H9 (cell line): Measurements from ENCODE around the gene KPTN. TPM values are rescaled to one million over a fixed set of nuclear protein-coding genes. Genes with fewer than 3 reads are reported as not detected.
A peak's percentile ranks its signal among the peaks of the same experiment; 100 is the strongest.

Experiments
- DNase-seq: peaks from one replicate; pipeline ENCODE4 v3.0.0-alpha.2; 2017
- H2AFZ ChIP-seq: one replicate; pipeline ENCODE4 v1.6.1; 2013; ENCODE audit warnings: mild to moderate bottlenecking, low read length, control low read depth, moderate library complexity
- H2AK5ac ChIP-seq: 2 replicates; pipeline ENCODE4 v1.6.1; 2013; ENCODE audit warnings: low read length, control low read depth, mixed read lengths; ENCODE audit not compliant: insufficient read length
- H2BK120ac ChIP-seq: one replicate; pipeline ENCODE4 v1.6.1; 2013; ENCODE audit warnings: low read depth, mild to moderate bottlenecking, low read length, control low read depth, inconsistent platforms; ENCODE audit not compliant: poor library complexity, severe bottlenecking
- H2BK12ac ChIP-seq: 2 replicates; pipeline ENCODE4 v1.6.1; 2013; ENCODE audit warnings: low read length, control low read depth, mixed read lengths, low read depth; ENCODE audit not compliant: insufficient read length
- H2BK15ac ChIP-seq: 2 replicates; pipeline ENCODE4 v1.6.1; 2013; ENCODE audit warnings: low read depth, low read length, control low read depth
- H2BK20ac ChIP-seq: one replicate; pipeline ENCODE4 v1.6.1; 2013; ENCODE audit warnings: low read depth, mild to moderate bottlenecking, low read length, control low read depth, inconsistent platforms; ENCODE audit not compliant: poor library complexity, severe bottlenecking
- H2BK5ac ChIP-seq: 2 replicates; pipeline ENCODE4 v1.6.1; 2013; ENCODE audit warnings: low read length, control low read depth, mixed read lengths; ENCODE audit not compliant: insufficient read length
- H3K14ac ChIP-seq: 2 replicates; pipeline ENCODE4 v1.6.1; 2013; ENCODE audit warnings: low read length, control low read depth; ENCODE audit not compliant: insufficient read depth
- H3K18ac ChIP-seq: 2 replicates; pipeline ENCODE4 v1.6.1; 2013; ENCODE audit warnings: low read depth, mild to moderate bottlenecking, mixed read lengths, low read length, control low read depth; ENCODE audit not compliant: insufficient read length
- H3K23ac ChIP-seq: 2 replicates; pipeline ENCODE4 v1.6.1; 2013; ENCODE audit warnings: low read length, control low read depth, mixed read lengths, low read depth; ENCODE audit not compliant: insufficient read length
- H3K23me2 ChIP-seq: 2 replicates; pipeline ENCODE4 v1.6.1; 2013; ENCODE audit warnings: low read depth, mild to moderate bottlenecking, mixed read lengths, low read length, control low read depth; ENCODE audit not compliant: insufficient read length, poor library complexity, severe bottlenecking
- H3K27ac ChIP-seq: 2 replicates; pipeline ENCODE4 v1.5.1; 2013; ENCODE audit warnings: low read length, control low read depth, mixed read lengths, low read depth; ENCODE audit not compliant: insufficient read length
- H3K27me3 ChIP-seq: 2 replicates; pipeline ENCODE4 v1.6.1; 2013; ENCODE audit warnings: low read length, control low read depth, inconsistent platforms; ENCODE audit not compliant: insufficient read depth
- H3K4ac ChIP-seq: 2 replicates; pipeline ENCODE4 v1.6.1; 2013; ENCODE audit warnings: low read depth, mild to moderate bottlenecking, control low read depth, inconsistent platforms, low read length, moderate library complexity
- H3K4me1 ChIP-seq: 2 replicates; pipeline ENCODE4 v1.6.1; 2013; ENCODE audit warnings: low read length, control low read depth, inconsistent platforms; ENCODE audit not compliant: insufficient read depth
- H3K4me2 ChIP-seq: 2 replicates; pipeline ENCODE4 v1.6.1; 2013; ENCODE audit warnings: low read length, control low read depth, mixed read lengths; ENCODE audit not compliant: insufficient read length, insufficient read depth
- H3K56ac ChIP-seq: 2 replicates; pipeline ENCODE4 v1.6.1; 2013; ENCODE audit warnings: low read depth, mild to moderate bottlenecking, mixed read lengths, low read length, control low read depth; ENCODE audit not compliant: insufficient read length
- H3K79me1 ChIP-seq: 2 replicates; pipeline ENCODE4 v1.6.1; 2013; ENCODE audit warnings: low read depth, mild to moderate bottlenecking, moderate library complexity, low read length, control low read depth, inconsistent platforms; ENCODE audit not compliant: insufficient read depth, poor library complexity, severe bottlenecking
- H3K79me2 ChIP-seq: 2 replicates; pipeline ENCODE4 v1.6.1; 2013; ENCODE audit warnings: low read length, control low read depth, inconsistent platforms; ENCODE audit not compliant: insufficient read depth
- H3K9ac ChIP-seq: 2 replicates; pipeline ENCODE4 v1.6.1; 2013; ENCODE audit warnings: low read length, control low read depth, mixed read lengths; ENCODE audit not compliant: insufficient read length; ENCODE audit errors: extremely low read depth
- H3K9me3 ChIP-seq: one replicate; pipeline ENCODE4 v1.6.1; 2013; ENCODE audit warnings: low read depth, low read length, inconsistent platforms; ENCODE audit not compliant: control insufficient read depth
- H3T11ph ChIP-seq: one replicate; pipeline ENCODE4 v1.6.1; 2013; ENCODE audit warnings: mild to moderate bottlenecking, low read length, control low read depth, inconsistent platforms
- H4K20me1 ChIP-seq: one replicate; pipeline ENCODE4 v1.6.1; 2013; ENCODE audit not compliant: control insufficient read depth, insufficient read length, insufficient read depth
- H4K5ac ChIP-seq: 2 replicates; pipeline ENCODE4 v1.6.1; 2013; ENCODE audit warnings: low read depth, mild to moderate bottlenecking, mixed read lengths, low read length, control low read depth; ENCODE audit not compliant: insufficient read length
- H4K8ac ChIP-seq: replicated peaks from 2 replicates; pipeline ENCODE4 v1.6.1; 2013; ENCODE audit warnings: low read length, control low read depth, mixed read lengths, low read depth; ENCODE audit not compliant: insufficient read length
- H4K91ac ChIP-seq: 2 replicates; pipeline ENCODE4 v1.6.1; 2013; ENCODE audit warnings: low read depth, mild to moderate bottlenecking, moderate library complexity, mixed read lengths, low read length, control low read depth; ENCODE audit not compliant: insufficient read length
- H3K27ac Mint-ChIP-seq, 3 experiments: 2 replicates in 2 of 3; 3 replicates in 1 of 3; pipeline ENCODE4 v1.8.0; 2020 to 2021; ENCODE audit warnings: mixed read lengths in 3 of 3, mild to moderate bottlenecking in 1 of 3, moderate library complexity in 1 of 3
- H3K27me3 Mint-ChIP-seq: 2 replicates; pipeline ENCODE4 v1.8.0; 2021; ENCODE audit warnings: low read depth, mild to moderate bottlenecking, moderate library complexity, mixed read lengths
- H3K36me3 Mint-ChIP-seq, 3 experiments: 2 replicates in 2 of 3; 3 replicates in 1 of 3; pipeline ENCODE4 v1.8.0; 2020 to 2021; ENCODE audit warnings: low read depth in 3 of 3, mixed read lengths in 3 of 3; ENCODE audit not compliant: insufficient read depth in 1 of 3
- H3K4me1 Mint-ChIP-seq, 2 experiments: 2 replicates each; pipeline ENCODE4 v1.8.0; 2020; ENCODE audit warnings: mixed read lengths in 2 of 2
- H3K4me3 Mint-ChIP-seq, 2 experiments: 2 replicates in 1 of 2; 3 replicates in 1 of 2; pipeline ENCODE4 v1.8.0; 2020 to 2021; ENCODE audit warnings: mild to moderate bottlenecking in 2 of 2, mixed read lengths in 2 of 2, moderate library complexity in 1 of 2
- H3K9me3 Mint-ChIP-seq, 2 experiments: 2 replicates in 1 of 2; 3 replicates in 1 of 2; pipeline ENCODE4 v1.8.0; 2020; ENCODE audit warnings: mild to moderate bottlenecking in 2 of 2, mixed read lengths in 2 of 2, moderate library complexity in 1 of 2
- CTCF ChIP-seq: fragments of 200-600 bp; sonication (generic); conservative IDR thresholded peaks from 3 replicates; pipeline ENCODE4 v1.8.0; 2021; ENCODE audit warnings: antibody characterized with exemption, mild to moderate bottlenecking
- WGBS: extraction: QIAGEN DNeasy Blood & Tissue Kit; methylation state at CpG from one replicate; pipeline ENCODE4 v1.1.7; 2013; ENCODE audit warnings: missing lambda C conversion rate, low lambda C conversion rate, mixed read lengths; ENCODE audit not compliant: insufficient read length; ENCODE audit errors: extremely low coverage; 5-methylcytosine and 5-hydroxymethylcytosine counted together
- total RNA-seq: library from RNA; stranded (reverse); gene quantifications from 2 replicates; pipeline ENCODE4 v1.2.1, GENCODE V29; 2021

Gene KPTN
- total RNA-seq, 1 experiment from 2014 or later, result 35.4 TPM

- no peaks in the 10 kb centered on the region; a peak in 1 of 5 replicates for H3K9me3 Mint-ChIP-seq
- peaks cover 12 to 16% of the 10 kb centered on the region in 2 experiments for H3K4me1 Mint-ChIP-seq
- H3K4me3 Mint-ChIP-seq, result peak overlapping the region; percentile 91 to 95
- Histone ChIP-seq H4K91ac (no peak overlapping the region), H3K9ac (no peak overlapping the region), H2AFZ (no peak overlapping the region), H4K5ac (no peak overlapping the region), H3K23me2 (peaks cover 5% of the 10 kb centered on the region), H3K4me1 (no peaks in the 10 kb centered on the region), H3K18ac (no peak overlapping the region), H3K79me1 (no peaks in the 10 kb centered on the region), H2BK12ac (no peak overlapping the region), H2AK5ac (no peak overlapping the region), H3K4ac (no peak overlapping the region), H4K8ac (no peak overlapping the region), H2BK15ac (no peak overlapping the region), H3K9me3 (no peaks in the 10 kb centered on the region), H3K4me2 (no peak overlapping the region), H3K79me2 (no peaks in the 10 kb centered on the region), H3K27ac (no peak overlapping the region), H4K20me1 (no peaks in the 10 kb centered on the region), H2BK120ac (no peak overlapping the region), H3T11ph (no peak overlapping the region), H3K27me3 (no peaks in the 10 kb centered on the region), H3K23ac (no peak overlapping the region), H3K14ac (no peak overlapping the region), H2BK5ac (no peak overlapping the region), H3K56ac (no peak overlapping the region), H2BK20ac (no peak overlapping the region)
- peaks cover 7 to 14% (median 9%) of the 10 kb centered on the region in 3 experiments; a peak in 6 of 7 replicates for H3K36me3 Mint-ChIP-seq
- peaks cover 6% of the 10 kb centered on the region; the same call in 1 of the 2 replicates for H3K27me3 Mint-ChIP-seq
- TF ChIP-seq CTCF, result no peak
- WGBS, result no CpG with 5 or more reads among the region's 6 CpGs
- peak overlapping the region in 1 of 3 experiments; percentile 53; a peak in 2 of 7 replicates for H3K27ac Mint-ChIP-seq
- no peak for DNase-seq
These were observed 1.2 kb upstream of the KPTN start for GRCh38 chr19:47485210-47485609.
